ENCODE data around the gene LDLRAD4. TPM values are rescaled to one million over a fixed set of nuclear protein-coding genes. Genes with fewer than 3 reads are reported as not detected.

The LDLRAD4 gene
- total and polyA plus RNA-seq, 5 donors from 2014 or later = 42.4 to 207 (median 49.8) TPM

DNA sequence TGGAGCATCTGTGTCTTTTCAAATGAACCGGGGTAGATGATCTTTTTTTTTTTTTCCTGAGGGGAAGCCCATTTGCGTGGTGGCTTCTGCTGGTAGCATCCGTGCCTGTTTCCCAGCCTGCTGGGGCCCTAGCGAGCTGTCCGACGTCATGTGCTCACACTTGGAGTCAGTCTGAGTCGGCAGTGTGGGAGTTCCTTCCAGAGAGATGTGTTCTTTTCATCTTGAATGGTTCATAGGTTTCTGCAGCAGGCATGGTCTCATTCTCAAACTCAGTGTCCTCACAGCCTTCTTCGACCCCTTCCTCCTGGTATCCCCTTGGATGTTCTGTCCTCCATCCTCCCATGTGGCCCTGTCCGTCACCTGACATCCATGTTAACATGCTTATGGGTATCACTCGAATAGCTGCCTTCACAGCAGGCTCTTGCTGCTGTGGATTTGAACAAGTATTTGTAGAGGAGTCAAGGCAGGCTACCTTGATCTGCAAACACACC is 51.0 kb downstream of the LDLRAD4 start:
- Mint-ChIP-seq H3K9me3 (peaks cover 0 to 15% (median 1%) of the 10 kb centered on the region in 7 donors), H3K36me3 (peaks cover 18% of the 10 kb centered on the region), H3K27me3 (no peaks in the 10 kb centered on the region), H3K4me3 (peak overlapping the region in 3 of 4 donors; percentile 27 to 73 (median 70)), H3K4me1 (peaks cover 36 to 95% (median 65%) of the 10 kb centered on the region in 4 donors), H3K27ac (peak overlapping the region; percentile 2 to 96 (median 88))
- no peaks in the 10 kb centered on the region for H3K27me3 ChIP-seq (ENCODE audit: control insufficient read depth, insufficient read depth, low read length)
- H3K27ac ChIP-seq (ENCODE audit: insufficient read depth, low read length, poor library complexity, severe bottlenecking) = no peak overlapping the region
- peaks cover 54% of the 10 kb centered on the region for H3K4me1 ChIP-seq (ENCODE audit: control insufficient read depth, insufficient read depth, low read length, poor library complexity, severe bottlenecking)
- DNase-seq (no peak), ATAC-seq (ENCODE audit: low read depth in 2 of 2) (no peak)
- H3K4me3 ChIP-seq (ENCODE audit: low read depth, low read length) = no peak overlapping the region
- H3K9me3 ChIP-seq (ENCODE audit: control insufficient read depth in 2 of 2, low read length in 2 of 2) = no peaks in the 10 kb centered on the region
- no peaks in the 10 kb centered on the region for H3K36me3 ChIP-seq (ENCODE audit: control insufficient read depth, insufficient read depth, low read length)

DNA sequence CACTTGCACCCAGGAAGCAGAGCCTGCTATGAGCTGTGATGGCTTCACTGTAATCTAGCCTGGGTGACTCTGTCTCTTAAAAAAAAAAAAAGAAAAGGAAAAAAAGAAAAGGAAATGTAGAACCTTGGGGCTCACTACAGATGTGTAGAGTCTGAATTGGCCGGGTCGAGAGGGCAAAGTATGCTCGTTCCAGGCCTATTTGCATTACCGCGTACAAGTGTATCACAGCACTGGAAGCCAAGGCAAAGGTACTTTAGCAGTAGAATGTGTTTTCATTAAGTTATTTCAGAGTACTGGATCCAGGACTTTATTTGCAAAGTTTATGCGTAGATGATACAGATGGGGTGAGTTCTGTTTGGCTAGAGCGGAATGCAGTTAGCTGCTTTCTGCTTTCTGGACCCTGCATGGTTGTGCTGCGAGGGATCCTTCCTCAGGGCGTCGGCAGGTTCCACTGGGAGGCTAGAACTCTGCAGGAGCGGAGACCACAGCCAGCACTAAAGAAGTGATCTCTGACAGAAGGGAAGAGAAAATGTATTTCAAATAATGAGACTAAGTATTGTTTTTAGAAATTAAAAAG is 51.8 kb downstream of the LDLRAD4 start:
- Mint-ChIP-seq H3K4me3 (peak overlapping the region in 2 of 4 donors; percentile 11 to 27), H3K4me1 (peaks cover 37 to 95% (median 66%) of the 10 kb centered on the region in 4 donors), H3K36me3 (peaks cover 18% of the 10 kb centered on the region), H3K9me3 (peaks cover 0 to 15% (median 0%) of the 10 kb centered on the region in 7 donors), H3K27me3 (no peaks in the 10 kb centered on the region), H3K27ac (peak overlapping the region in 1 of 3 donors; percentile 33)
- Histone ChIP-seq H3K9me3 (ENCODE audit: control insufficient read depth in 2 of 2, low read length in 2 of 2) (no peaks in the 10 kb centered on the region), H3K27ac (ENCODE audit: insufficient read depth, low read length, poor library complexity, severe bottlenecking) (no peak overlapping the region), H3K27me3 (ENCODE audit: control insufficient read depth, insufficient read depth, low read length) (no peaks in the 10 kb centered on the region), H3K36me3 (ENCODE audit: control insufficient read depth, insufficient read depth, low read length) (no peaks in the 10 kb centered on the region), H3K4me3 (ENCODE audit: low read depth, low read length) (no peak overlapping the region), H3K4me1 (ENCODE audit: control insufficient read depth, insufficient read depth, low read length, poor library complexity, severe bottlenecking) (peaks cover 62% of the 10 kb centered on the region)
- ATAC-seq (ENCODE audit: low read depth in 2 of 2) (no peak), DNase-seq (no peak)

DNA sequence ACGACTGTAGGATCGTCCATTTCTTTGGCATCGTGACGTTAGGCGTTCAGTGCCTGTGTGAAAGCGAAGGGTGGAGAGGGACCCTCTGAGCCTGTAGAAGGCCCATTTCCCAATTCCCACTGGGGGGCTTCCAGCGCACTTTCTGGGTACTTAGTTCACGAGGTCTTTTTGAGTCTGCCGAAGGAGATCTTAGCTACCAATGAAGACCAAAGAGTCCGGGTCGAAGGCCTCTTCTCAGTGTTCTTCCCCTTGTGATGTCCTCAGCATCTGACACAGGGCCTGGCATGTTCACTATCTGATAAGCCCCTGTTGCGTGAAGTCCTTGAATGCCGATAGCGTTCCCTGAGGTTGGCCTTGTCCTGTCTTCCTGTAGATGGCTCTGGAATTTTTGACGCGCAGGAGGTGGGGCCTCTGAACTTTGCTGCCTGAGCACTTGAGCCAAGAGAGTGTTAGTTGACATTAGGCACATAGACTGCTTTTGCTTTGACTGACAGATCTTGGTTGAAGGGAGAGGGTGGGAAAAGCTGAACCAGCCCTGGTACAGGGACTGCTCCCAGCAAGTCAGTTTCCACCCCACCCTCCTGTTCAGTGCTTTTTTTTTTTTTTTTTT is 52.8 kb downstream of the LDLRAD4 start:
- H3K4me3 Mint-ChIP-seq = peak overlapping the region in 1 of 4 donors; percentile 27
- peaks cover 40 to 92% (median 65%) of the 10 kb centered on the region in 4 donors for H3K4me1 Mint-ChIP-seq

GRCh38 chr18:13272416-13272815 is 53.9 kb downstream of the LDLRAD4 start:
- Histone ChIP-seq H3K9me3 (ENCODE audit: control insufficient read depth in 2 of 2, low read length in 2 of 2) (no peaks in the 10 kb centered on the region), H3K27ac (ENCODE audit: insufficient read depth, low read length, poor library complexity, severe bottlenecking) (no peak overlapping the region), H3K27me3 (ENCODE audit: control insufficient read depth, insufficient read depth, low read length) (no peaks in the 10 kb centered on the region), H3K4me1 (ENCODE audit: control insufficient read depth, insufficient read depth, low read length, poor library complexity, severe bottlenecking) (peaks cover 58% of the 10 kb centered on the region), H3K4me3 (ENCODE audit: low read depth, low read length) (peak overlapping the region; percentile 78), H3K36me3 (ENCODE audit: control insufficient read depth, insufficient read depth, low read length) (no peaks in the 10 kb centered on the region)
- peak overlapping the region in 2 of 3 donors; percentile 92 to 98 for H3K27ac Mint-ChIP-seq
- DNase-seq = no peak
- peak overlapping the region; percentile 84 to 95 (median 90) for H3K4me3 Mint-ChIP-seq
- no peak for ATAC-seq (ENCODE audit: low read depth in 2 of 2)
- H3K9me3 Mint-ChIP-seq = peaks cover 0 to 15% (median 0%) of the 10 kb centered on the region in 7 donors
- H3K4me1 Mint-ChIP-seq = peaks cover 36 to 92% (median 64%) of the 10 kb centered on the region in 4 donors
- H3K36me3 Mint-ChIP-seq = peaks cover 18% of the 10 kb centered on the region
- no peaks in the 10 kb centered on the region for H3K27me3 Mint-ChIP-seq

More for the DNA sequence above, 52.8 kb downstream of the LDLRAD4 start:
- Histone ChIP-seq H3K27ac (ENCODE audit: insufficient read depth, low read length, poor library complexity, severe bottlenecking) (no peak overlapping the region), H3K27me3 (ENCODE audit: control insufficient read depth, insufficient read depth, low read length) (no peaks in the 10 kb centered on the region), H3K4me1 (ENCODE audit: control insufficient read depth, insufficient read depth, low read length, poor library complexity, severe bottlenecking) (peaks cover 58% of the 10 kb centered on the region), H3K4me3 (ENCODE audit: low read depth, low read length) (no peak overlapping the region), H3K36me3 (ENCODE audit: control insufficient read depth, insufficient read depth, low read length) (no peaks in the 10 kb centered on the region), H3K9me3 (ENCODE audit: control insufficient read depth in 2 of 2, low read length in 2 of 2) (no peaks in the 10 kb centered on the region)
- no peak overlapping the region for H3K27ac Mint-ChIP-seq
- H3K9me3 Mint-ChIP-seq = peaks cover 0 to 15% (median 0%) of the 10 kb centered on the region in 7 donors
- ATAC-seq (ENCODE audit: low read depth in 2 of 2) (no peak), DNase-seq (no peak)
- peaks cover 18% of the 10 kb centered on the region for H3K36me3 Mint-ChIP-seq
- no peaks in the 10 kb centered on the region for H3K27me3 Mint-ChIP-seq

GRCh38 chr18:13273800-13274199 is 55.2 kb downstream of the LDLRAD4 start:
- H3K4me1 Mint-ChIP-seq = peaks cover 26 to 91% (median 63%) of the 10 kb centered on the region in 4 donors
- peaks cover 0 to 15% (median 0%) of the 10 kb centered on the region in 7 donors for H3K9me3 Mint-ChIP-seq
- ATAC-seq (ENCODE audit: low read depth in 2 of 2) = peak; percentile 66 to 70
- H3K9me3 ChIP-seq (ENCODE audit: control insufficient read depth in 2 of 2, low read length in 2 of 2) = no peaks in the 10 kb centered on the region
- peak overlapping the region; percentile 83 to 98 (median 96) for H3K27ac Mint-ChIP-seq
- H3K27me3 Mint-ChIP-seq = no peaks in the 10 kb centered on the region
- H3K27ac ChIP-seq (ENCODE audit: insufficient read depth, low read length, poor library complexity, severe bottlenecking) = peak overlapping the region; percentile 83
- DNase-seq = peak; percentile 11 to 80 (median 53)
- H3K27me3 ChIP-seq (ENCODE audit: control insufficient read depth, insufficient read depth, low read length) = no peaks in the 10 kb centered on the region
- peaks cover 18% of the 10 kb centered on the region for H3K36me3 Mint-ChIP-seq
- H3K4me1 ChIP-seq (ENCODE audit: control insufficient read depth, insufficient read depth, low read length, poor library complexity, severe bottlenecking) = peaks cover 63% of the 10 kb centered on the region
- H3K4me3 Mint-ChIP-seq = peak overlapping the region; percentile 84 to 95 (median 90)
- no peaks in the 10 kb centered on the region for H3K36me3 ChIP-seq (ENCODE audit: control insufficient read depth, insufficient read depth, low read length)
- H3K4me3 ChIP-seq (ENCODE audit: low read depth, low read length) = peak overlapping the region; percentile 78

GRCh38 chr18:13275075-13275474 is 56.5 kb downstream of the LDLRAD4 start:
- H3K36me3 Mint-ChIP-seq = peaks cover 10% of the 10 kb centered on the region
- no peaks in the 10 kb centered on the region for H3K27me3 Mint-ChIP-seq
- no peaks in the 10 kb centered on the region for H3K27me3 ChIP-seq (ENCODE audit: control insufficient read depth, insufficient read depth, low read length)
- H3K4me3 Mint-ChIP-seq = peak overlapping the region; percentile 51 to 94 (median 85)
- peak overlapping the region; percentile 83 for H3K27ac ChIP-seq (ENCODE audit: insufficient read depth, low read length, poor library complexity, severe bottlenecking)
- peak overlapping the region; percentile 83 to 98 (median 96) for H3K27ac Mint-ChIP-seq
- peak overlapping the region; percentile 89 for H3K4me3 ChIP-seq (ENCODE audit: low read depth, low read length)
- no peak for ATAC-seq (ENCODE audit: low read depth in 2 of 2)
- H3K36me3 ChIP-seq (ENCODE audit: control insufficient read depth, insufficient read depth, low read length) = no peaks in the 10 kb centered on the region
- H3K9me3 Mint-ChIP-seq = peaks cover 0 to 10% (median 0%) of the 10 kb centered on the region in 7 donors
- H3K4me1 ChIP-seq (ENCODE audit: control insufficient read depth, insufficient read depth, low read length, poor library complexity, severe bottlenecking) = peaks cover 76% of the 10 kb centered on the region
- H3K9me3 ChIP-seq (ENCODE audit: control insufficient read depth in 2 of 2, low read length in 2 of 2) = no peaks in the 10 kb centered on the region
- H3K4me1 Mint-ChIP-seq = peaks cover 38 to 91% (median 64%) of the 10 kb centered on the region in 4 donors
- no peak for DNase-seq

GRCh38 chr18:13276530-13277520 is 58.3 kb downstream of the LDLRAD4 start:
- DNase-seq (peak in 2 of 3 donors; percentile 12 to 41), ATAC-seq (ENCODE audit: low read depth in 2 of 2) (peak in 1 of 2 donors; percentile 22)
- Mint-ChIP-seq H3K9me3 (peaks cover 0 to 3% (median 0%) of the 10 kb centered on the region in 7 donors), H3K4me3 (peak overlapping the region; percentile 83 to 94 (median 87)), H3K36me3 (peaks cover 3% of the 10 kb centered on the region), H3K27ac (peak overlapping the region; percentile 96 to 98 (median 98)), H3K27me3 (no peaks in the 10 kb centered on the region), H3K4me1 (peaks cover 34 to 93% (median 68%) of the 10 kb centered on the region in 4 donors)
- H3K27ac ChIP-seq (ENCODE audit: insufficient read depth, low read length, poor library complexity, severe bottlenecking) = peak overlapping the region; percentile 83
- no peaks in the 10 kb centered on the region for H3K27me3 ChIP-seq (ENCODE audit: control insufficient read depth, insufficient read depth, low read length)
- H3K36me3 ChIP-seq (ENCODE audit: control insufficient read depth, insufficient read depth, low read length) = no peaks in the 10 kb centered on the region
- peak overlapping the region; percentile 89 for H3K4me3 ChIP-seq (ENCODE audit: low read depth, low read length)
- no peaks in the 10 kb centered on the region for H3K9me3 ChIP-seq (ENCODE audit: control insufficient read depth in 2 of 2, low read length in 2 of 2)
- peaks cover 90% of the 10 kb centered on the region for H3K4me1 ChIP-seq (ENCODE audit: control insufficient read depth, insufficient read depth, low read length, poor library complexity, severe bottlenecking)
